NCI-H2196 treated with DMSO at 0.1 percent for 48 hours (cell line): Measurements from ENCODE around the gene FCSK.

Source experiments
- DNase-seq: peaks from one replicate; lab custom pipeline; 2025; ENCODE audit not compliant: unreplicated experiment; lab: John Stamatoyannopoulos, UW

FCSK gene

GRCh38 chr16:70453117-70453891 is 1.1 kb upstream of the FCSK start:
- DNase-seq: no peak

GRCh38 chr16:70453892-70454221 is 538 bp upstream of the FCSK start:
- DNase-seq: no peak

- DNase-seq: no peak
Observed at GRCh38 chr16:70455910-70456309, 1.5 kb downstream of the FCSK start.

GRCh38 chr16:70457446-70458166 is 3.2 kb downstream of the FCSK start:
- no peak for DNase-seq

GRCh38 chr16:70460737-70461261 is 6.4 kb downstream of the FCSK start:
- no peak for DNase-seq

GRCh38 chr16:70463235-70463634 is 8.8 kb downstream of the FCSK start:
- DNase-seq: no peak

GRCh38 chr16:70465999-70466804 is 11.8 kb downstream of the FCSK start:
- no peak for DNase-seq

- DNase-seq: no peak
Observed at GRCh38 chr16:70466805-70467076, 12.3 kb downstream of the FCSK start.

- DNase-seq: no peak
Observed at GRCh38 chr16:70467113-70467512, 12.7 kb downstream of the FCSK start.

GRCh38 chr16:70467608-70468007 is 13.2 kb downstream of the FCSK start:
- DNase-seq: no peak

- no peak for DNase-seq
Observed at GRCh38 chr16:70468776-70469525, 14.6 kb downstream of the FCSK start.

- no peak for DNase-seq
Observed at GRCh38 chr16:70470141-70470926, 15.9 kb downstream of the FCSK start.

GRCh38 chr16:70470927-70471341 is 16.5 kb downstream of the FCSK start:
- DNase-seq: no peak

- no peak for DNase-seq
Observed at GRCh38 chr16:70472786-70473433, 18.5 kb downstream of the FCSK start.

GRCh38 chr16:70473446-70474319 is 19.3 kb downstream of the FCSK start:
- no peak for DNase-seq

GRCh38 chr16:70474320-70475053 is 20.1 kb downstream of the FCSK start:
- DNase-seq: no peak

- DNase-seq: no peak
Observed at GRCh38 chr16:70475054-70475871, 20.9 kb downstream of the FCSK start.
